ENCODE data around the gene MAP3K2.
A peak's percentile ranks its signal among the peaks of the same experiment; 100 is the strongest.

MAP3K2 gene

GRCh38 chr2:127324635-127325034 lies 63.1 kb downstream of the MAP3K2 start:
- no peak overlapping the region for H3K4me3 ChIP-seq (ENCODE audit: low read depth, low read length)
- TF ChIP-seq CTCF (conservative IDR thresholded peaks at IDR 0.05; ENCODE audit: low read depth, low read length): peak; percentile 63
- peak; percentile 81 for DNase-seq (ENCODE audit: low read depth)

GRCh38 chr2:127321303-127321702 lies 66.5 kb downstream of the MAP3K2 start:
- no peak for TF ChIP-seq CTCF (conservative IDR thresholded peaks at IDR 0.05; ENCODE audit: low read depth, low read length)
- peak; percentile 63 for DNase-seq (ENCODE audit: low read depth)
- no peak overlapping the region for H3K4me3 ChIP-seq (ENCODE audit: low read depth, low read length)

- no peak overlapping the region for H3K4me3 ChIP-seq (ENCODE audit: low read depth, low read length)
- no peak for TF ChIP-seq CTCF (conservative IDR thresholded peaks at IDR 0.05; ENCODE audit: low read depth, low read length)
- peak; percentile 28 for DNase-seq (ENCODE audit: low read depth)
Measured at GRCh38 chr2:127320586-127321275, 67.0 kb downstream of the MAP3K2 start.

GRCh38 chr2:127320067-127320466 lies 67.7 kb downstream of the MAP3K2 start:
- no peak for TF ChIP-seq CTCF (conservative IDR thresholded peaks at IDR 0.05; ENCODE audit: low read depth, low read length)

GRCh38 chr2:127314193-127314988 lies 73.4 kb downstream of the MAP3K2 start:
- no peak for TF ChIP-seq CTCF (conservative IDR thresholded peaks at IDR 0.05; ENCODE audit: low read depth, low read length)
- H3K4me3 ChIP-seq (ENCODE audit: low read depth, low read length): no peak overlapping the region
- DNase-seq (ENCODE audit: low read depth): no peak

More at GRCh38 chr2:127320067-127320466, 67.7 kb downstream of the MAP3K2 start:
- no peak overlapping the region for H3K4me3 ChIP-seq (ENCODE audit: low read depth, low read length)
- DNase-seq (ENCODE audit: low read depth): no peak

GRCh38 chr2:127313406-127313805 lies 74.4 kb downstream of the MAP3K2 start:
- DNase-seq (ENCODE audit: low read depth): no peak
- TF ChIP-seq CTCF (conservative IDR thresholded peaks at IDR 0.05; ENCODE audit: low read depth, low read length): no peak
- no peak overlapping the region for H3K4me3 ChIP-seq (ENCODE audit: low read depth, low read length)

All from choroid plexus epithelial cell (primary cell).